HG03060 (cell line): Measurements from ENCODE around the gene UNC13A.
"Not testable (repeated sequence)": the region's sequence is repeated elsewhere in the genome, so short reads cannot be mapped to it uniquely, and the experiment has no call there.

ENCODE experiments used
- ATAC-seq: cut with Tn5 transposase; IDR thresholded peaks from one replicate; pipeline ENCODE4 v1.9.1; 2021; ENCODE audit warnings: low read depth, moderate number of reproducible peaks; ENCODE audit not compliant: unreplicated experiment

UNC13A gene

DNA sequence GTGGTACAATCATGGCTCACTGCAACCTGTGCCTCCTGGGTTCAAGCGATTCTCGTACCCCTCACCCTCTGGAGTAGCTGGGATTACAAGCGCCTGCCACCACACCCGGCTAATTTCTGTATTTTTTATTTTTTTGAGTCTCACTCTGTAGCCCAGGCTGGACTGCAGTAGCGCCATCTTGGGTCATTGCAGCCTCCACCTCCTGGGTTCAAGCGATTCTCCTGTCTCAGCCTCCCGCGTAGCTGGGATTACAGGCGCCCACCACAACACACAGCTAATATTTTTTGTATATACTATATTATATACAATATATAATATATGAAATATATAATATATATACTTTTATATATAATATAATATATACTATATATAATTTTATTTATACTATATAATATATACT lies 80.2 kb downstream of the UNC13A start:
- ATAC-seq: no peak

DNA sequence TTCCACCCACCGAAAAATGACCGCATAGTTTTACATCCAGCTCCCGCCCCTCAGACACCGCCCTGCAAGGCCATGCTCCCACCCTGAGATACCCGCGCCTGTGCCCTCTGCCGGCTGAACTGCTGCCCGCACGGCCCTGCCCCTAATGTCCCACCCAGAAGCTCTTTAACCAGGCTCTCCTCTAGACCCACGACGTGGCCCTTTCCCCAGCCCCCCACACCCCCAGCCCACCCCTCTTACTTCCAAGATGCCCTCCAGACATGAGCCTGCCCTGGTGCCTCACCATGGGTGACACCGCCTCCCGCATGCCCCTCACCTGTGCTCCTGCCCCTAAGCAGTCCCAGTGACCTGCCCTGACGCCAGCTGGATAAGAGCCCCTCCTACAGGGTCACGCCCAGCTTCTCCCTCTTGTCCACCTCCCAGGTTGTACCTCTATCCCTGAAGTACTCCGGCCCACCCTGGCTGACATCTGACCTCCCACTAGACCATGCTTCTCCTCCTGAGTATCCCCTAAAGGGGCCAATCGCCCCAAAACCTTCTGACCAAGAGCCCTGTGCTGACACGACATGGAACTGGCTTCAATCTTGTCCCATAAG lies 81.5 kb downstream of the UNC13A start:
- no peak for ATAC-seq

DNA sequence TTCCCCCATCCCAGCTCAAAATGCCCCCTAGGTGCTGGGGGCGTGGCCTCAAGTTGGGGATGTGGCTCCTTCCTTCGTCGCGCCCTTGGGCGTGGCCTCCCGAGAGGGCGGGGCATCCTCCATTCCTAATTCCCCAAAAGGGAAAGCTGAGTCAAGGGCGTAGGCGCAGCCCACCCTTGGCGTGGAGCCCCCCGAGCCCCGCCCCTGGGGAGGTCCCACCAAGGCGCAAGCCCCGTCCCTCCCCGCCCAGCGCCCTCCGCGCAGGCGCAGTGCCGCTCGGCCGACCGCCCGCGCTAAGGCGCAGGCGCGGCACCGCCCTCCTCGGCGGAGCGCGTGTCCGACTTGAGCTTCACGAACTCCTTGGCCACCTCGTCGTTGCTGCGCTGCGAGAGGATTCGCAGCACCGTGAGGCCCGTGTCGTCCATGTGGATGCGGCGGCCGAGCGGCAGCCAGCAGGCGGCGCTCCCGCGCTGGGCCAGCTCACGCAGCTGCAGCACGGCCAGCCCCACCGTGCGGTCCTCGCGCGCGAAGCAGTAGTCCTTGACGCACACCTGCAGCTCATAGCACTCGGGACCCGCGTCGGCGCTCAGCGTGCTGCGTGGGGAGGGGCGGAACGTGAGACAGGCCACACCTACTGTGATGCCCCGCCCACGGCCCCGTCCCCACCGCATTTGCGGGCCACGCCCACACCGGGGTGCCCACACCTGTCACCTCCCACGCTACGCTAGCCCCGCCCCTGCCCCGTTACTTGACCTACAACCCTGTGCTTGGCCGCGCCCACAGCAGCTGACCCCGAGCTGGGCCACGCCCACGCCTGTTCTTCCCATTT lies 82.2 kb downstream of the UNC13A start:
- peak; percentile 54 for ATAC-seq

DNA sequence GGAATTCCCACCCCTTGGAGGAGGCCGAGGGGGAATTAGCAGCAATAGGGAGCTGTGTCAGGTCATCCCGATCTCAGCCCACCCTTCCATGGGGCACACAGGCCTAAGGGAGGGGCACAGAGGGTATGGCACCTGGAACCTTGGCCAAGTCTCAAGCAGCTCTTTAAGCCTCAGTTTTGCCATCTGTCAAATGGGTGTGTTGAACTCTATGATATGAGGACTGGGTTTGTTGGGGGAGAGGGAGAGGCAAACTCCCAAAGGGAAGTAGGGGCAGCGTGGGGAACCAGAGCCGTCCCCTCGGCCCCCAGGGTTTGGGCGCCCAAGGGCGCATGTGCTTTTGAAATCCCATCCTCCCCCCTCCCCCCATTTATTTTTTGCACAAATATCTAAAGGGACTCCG lies 83.0 kb downstream of the UNC13A start:
- no peak for ATAC-seq

DNA sequence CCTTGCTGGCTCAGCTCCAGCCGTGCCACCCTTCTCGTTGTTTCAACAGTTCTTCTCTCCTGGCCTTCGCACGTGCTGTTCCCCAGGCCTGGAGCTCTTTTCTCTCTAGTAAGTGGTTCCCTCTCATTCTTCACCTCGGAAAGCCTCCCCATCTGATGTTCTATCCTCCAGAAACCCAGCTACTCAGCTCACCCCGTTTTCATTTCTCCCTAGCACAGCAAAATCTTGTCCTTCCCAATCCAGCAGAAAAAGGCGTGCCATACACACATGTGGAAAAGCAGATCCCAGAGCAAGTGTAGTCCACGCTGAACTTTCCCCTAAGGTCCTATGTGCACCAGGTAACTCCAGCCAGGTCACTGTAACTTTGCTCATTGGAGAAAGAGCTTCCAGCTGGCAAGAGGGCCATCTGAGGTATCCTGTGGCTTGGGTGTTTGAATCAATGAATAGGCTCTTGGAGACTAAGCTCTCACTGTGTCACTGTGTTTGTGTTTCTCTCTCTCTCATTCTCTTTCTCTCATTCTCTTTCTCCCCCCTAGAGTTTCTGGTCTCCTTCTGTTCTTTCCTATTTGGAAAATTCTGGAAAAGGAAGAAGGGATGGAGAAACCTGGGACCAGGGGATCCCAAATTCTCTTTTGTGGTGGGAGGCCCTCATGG lies 83.7 kb downstream of the UNC13A start:
- no peak for ATAC-seq

DNA sequence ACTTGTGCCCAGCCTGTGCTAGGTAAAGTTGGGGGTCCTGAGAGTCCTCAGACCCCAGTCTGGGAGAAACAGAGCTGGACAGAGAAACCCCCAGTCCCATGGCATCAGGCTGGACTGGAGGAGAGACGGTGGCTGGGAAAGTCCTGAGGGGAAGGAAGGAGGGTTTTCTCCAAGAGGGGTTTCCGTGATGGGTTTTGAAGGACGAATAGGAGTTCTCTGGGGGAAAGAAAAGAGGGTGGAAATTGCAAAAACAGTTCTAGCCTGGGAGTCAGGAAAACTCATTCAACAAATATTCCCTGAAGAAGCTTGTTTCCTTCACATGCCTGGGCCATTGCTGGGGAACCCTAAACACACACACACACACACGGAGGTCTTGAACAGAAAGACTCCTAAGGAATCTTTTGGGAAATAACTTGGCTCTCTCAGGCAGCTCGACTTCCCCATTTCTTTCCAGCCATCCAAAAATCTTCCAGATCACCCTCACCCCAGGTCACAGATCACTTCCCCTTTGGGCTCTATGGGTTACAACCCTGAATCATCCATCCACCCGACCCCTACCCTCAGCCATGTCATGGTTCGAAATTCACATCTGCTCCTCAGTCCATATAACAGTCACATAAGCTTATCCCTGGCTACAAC lies 85.2 kb downstream of the UNC13A start:
- ATAC-seq: no peak

DNA sequence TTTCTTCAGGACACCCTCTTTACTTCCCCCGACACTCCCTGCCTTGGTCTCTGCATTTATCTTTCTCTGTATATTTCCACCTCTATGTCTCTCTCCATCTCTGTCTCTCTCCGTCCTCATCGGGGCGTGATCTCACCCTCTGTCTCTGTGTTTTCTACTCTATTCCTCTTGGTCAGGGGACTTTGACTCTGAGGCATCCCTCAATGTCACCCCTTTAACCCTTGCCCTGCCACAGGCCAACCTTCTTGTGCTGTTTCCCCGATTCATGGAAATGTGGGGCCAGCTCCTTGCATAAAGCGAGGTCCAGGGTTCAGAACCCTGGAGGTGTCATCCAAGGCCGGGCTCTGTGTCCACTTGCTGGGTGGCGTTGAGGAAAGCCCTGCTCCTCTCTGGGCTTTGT lies 85.9 kb downstream of the UNC13A start:
- no peak for ATAC-seq

DNA sequence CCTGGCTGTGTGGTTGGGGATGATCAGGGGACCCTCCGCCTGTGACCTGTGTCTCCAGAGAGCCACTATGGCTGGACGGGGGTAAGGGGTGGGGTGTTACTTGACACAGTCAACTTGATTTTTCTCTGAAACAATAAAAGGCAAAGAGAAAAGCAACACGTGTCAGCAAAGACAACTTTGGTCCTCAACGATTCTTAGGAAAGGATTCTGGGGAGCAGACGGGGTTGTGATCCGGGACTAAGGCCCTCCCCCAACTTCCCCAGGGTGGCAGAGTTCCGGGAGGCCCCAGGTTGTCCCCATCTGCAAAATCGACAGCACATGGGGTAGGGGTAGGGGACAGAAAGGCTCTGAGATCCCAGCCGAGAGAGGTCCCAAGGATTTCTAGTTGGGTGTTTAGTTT lies 86.5 kb downstream of the UNC13A start:
- no peak for ATAC-seq

DNA sequence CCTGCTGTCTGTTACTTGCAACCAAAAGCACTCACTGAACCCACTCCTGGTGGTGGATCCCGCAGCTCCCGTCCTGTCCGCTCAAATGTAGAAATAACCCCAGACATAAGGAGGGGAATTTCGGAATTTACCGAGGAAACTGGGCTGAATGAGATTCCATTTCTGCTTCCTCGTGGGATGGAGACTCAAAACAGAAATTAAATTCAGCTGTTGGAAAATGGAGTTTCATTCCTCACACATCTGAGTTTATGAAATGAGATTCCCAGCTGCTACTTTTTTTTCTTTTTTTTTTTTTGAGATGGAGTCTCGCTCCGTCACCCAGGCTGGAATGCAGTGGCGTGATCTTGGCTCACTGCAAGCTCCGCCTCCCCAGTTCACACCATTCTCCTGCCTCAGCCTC lies 88.4 kb downstream of the UNC13A start:
- ATAC-seq: no peak

DNA sequence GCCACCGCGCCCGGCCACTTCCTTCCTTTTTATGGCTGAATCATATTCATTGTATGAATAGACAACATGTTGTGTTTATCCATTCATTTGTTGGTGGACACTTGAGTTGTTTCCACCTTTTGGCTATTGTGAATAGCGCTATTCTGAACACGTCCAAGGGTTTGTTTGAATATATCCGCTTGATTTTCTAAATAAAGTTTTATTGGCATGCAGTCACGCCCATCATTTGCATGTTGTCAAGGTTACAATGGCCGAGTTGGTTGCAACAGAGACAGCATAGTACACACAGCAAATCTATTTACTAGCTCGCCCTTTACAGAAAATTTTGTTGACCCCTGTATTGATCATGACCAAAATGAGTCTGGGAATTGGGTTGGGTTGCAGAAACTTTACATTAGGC lies 89.2 kb downstream of the UNC13A start:
- ATAC-seq: no peak

DNA sequence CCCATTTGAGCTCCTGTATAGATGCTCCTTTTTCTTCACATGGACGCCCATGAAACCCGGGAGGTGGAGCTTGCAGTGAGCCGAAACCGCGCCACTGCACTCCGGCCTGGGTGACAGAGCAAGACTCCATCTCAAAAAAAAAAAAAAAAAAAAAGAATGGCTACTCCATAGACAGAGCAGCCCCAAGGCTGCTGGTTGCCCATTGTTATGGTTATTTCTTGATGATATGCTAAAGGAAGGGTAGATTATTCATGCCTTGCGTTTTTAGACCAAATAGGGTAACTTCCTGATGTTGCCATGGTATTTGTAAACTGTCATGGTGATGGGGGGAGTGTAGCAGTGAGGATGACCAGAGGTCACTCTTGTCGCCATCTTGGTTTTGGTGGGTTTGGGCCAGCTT lies 90.1 kb downstream of the UNC13A start:
- not testable (repeated sequence) for ATAC-seq

DNA sequence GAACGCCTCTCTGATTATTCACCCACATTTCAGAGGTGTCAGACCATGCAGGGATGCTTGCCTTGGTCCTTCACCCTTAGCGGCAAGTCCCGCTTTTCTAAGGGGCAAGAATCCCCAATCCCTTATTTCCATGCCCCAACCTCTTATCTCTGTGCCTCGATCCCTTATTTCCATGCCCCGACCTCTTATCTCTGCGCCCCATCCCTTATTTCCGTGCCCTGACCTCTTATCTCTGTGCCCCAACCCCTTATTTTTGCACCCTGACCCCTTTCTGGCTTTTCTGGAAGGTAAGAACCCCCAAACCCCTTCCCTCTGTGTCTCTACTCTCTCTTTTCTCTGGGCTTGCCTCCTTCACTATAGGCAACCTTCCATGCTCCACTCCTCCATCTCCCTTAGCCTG lies 93.9 kb downstream of the UNC13A start:
- ATAC-seq: not testable (repeated sequence)

DNA sequence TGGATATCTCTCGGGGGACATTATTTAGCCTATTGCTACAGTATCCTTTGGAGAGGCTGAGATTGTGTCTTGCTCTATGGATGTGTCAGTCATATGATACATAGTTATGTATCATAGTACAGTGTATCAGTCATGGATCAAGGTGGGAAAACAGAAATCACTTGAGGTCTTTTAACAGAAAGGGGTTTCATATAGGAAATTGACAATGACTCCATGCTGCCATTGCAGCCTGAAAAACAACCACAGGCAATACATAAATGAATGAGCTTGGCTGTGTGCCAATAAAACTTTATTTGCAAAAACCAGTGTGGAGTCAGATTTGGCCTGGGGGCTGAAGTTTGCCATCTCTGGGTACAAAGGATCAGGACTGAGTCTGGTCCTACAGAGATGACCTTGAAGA lies 97.3 kb downstream of the UNC13A start:
- no peak for ATAC-seq

DNA sequence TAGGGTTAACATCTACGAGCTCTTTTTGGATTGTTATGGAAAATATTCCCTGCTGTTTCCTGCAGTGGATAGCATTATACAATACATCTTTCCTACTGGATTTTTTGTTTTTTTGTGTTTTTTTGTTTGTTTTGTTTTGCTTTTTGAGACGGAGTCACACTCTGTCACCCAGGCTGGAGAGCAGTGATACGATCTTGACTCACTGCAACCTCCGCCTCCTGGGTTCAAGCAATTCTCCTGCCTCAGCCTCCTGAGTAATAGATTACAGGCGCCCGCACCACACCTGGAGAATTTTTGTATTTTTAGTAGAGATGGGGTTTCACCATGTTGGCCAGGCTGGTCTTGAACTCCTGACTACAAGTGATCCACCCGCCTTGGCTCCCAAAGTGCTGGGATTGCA lies 102.8 kb downstream of the UNC13A start:
- ATAC-seq: not testable (repeated sequence)

DNA sequence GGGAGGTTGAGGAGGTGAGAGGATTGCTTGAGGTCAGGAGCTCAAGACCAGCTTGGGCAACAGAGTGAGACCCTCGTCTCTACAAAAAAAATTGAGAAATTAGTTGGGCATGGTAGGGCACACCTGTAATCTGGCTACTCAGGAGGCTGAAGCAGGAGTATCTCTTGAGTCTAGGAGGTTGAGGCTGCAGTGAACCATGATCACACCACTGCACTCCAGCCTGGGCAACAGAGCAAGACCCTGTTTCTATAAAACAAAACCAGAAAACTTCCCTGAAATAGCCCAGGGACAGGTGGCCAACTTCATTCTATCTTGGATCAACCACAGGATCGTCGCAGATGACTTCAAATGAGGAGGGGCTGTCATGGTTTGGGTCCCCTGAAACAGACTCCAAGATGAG lies 104.0 kb downstream of the UNC13A start:
- no peak for ATAC-seq

DNA sequence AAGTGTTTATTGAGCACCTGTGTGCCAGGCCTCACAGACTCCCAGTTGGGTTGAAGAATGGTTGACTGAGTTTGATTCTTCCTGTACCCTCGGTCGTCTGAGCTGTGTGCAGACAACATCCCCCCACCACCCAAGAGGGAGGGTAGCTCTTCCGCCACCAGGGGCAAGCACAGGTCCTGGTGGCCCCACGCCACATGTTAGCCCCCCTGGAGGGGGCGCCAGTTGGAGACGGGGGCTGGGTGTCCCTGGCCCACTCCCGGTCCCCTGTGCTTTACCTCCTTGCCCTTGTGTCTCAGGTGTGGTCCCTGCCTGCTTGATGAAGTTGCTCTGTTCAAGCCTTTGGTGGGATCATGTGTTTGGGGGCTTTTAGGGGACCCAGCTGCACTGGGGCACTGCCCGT lies 105.5 kb downstream of the UNC13A start:
- no peak for ATAC-seq

DNA sequence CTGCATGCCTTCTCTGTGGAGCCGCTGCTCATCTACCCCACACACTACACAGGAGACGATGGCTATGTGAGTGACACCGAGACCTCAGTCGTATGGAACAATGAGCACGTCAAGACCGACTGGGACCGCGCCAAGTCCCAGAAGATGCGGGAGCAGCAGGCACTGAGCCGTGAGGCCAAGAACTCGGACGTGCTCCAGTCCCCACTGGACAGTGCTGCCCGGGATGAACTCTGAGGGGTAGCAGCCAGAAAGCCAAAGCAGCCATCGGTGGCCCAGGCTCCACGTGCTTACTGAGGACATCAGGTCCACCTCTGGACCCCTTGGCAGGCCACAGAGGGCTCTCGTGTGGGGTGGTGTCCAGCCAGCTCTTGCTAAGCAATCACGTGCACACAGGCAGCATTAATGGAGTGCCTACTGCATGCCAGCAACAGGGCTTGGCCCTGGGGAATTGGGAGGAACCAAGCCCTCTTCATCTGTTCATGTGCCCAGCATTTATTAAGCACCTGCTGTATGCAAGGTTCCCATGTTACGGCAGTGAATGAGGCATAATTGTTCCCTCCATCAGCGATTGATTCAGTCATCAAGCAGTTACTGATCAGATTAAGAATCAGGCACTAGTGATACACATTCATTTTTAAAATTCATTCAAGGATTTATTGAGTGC lies 106.8 kb downstream of the UNC13A start:
- no peak for ATAC-seq

DNA sequence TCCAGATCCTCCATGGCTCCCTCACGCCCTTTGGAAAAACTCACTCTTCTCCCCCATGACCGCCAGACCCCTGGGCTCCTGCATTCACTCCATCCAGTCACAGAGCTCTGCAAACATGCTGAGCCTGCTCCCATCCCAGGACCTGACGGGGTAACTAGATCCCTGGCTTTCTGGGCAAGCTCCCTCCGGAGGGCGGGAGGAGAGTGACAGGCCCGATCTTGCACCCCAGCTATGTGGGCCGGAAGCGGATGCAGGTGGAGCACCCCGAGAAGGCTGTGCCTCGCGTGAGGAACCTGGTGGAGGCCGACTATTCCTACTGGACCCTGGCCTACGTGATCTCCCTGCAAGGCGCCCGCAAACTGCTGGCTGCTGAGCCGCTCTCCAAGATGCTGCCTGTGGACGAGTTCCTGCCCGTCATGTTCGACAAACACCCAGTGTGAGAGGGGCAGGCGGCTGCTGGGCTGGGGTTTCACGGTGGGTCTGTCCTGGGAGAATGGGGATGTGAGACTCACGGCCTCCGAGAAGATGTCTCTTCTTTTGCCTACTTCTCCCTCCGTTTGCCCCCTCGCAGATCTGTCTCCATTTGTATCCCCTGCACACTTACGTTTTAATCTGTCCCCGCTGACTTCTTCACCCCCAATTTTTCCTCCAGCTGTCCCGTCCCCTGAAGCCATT lies 107.5 kb downstream of the UNC13A start:
- ATAC-seq: no peak

DNA sequence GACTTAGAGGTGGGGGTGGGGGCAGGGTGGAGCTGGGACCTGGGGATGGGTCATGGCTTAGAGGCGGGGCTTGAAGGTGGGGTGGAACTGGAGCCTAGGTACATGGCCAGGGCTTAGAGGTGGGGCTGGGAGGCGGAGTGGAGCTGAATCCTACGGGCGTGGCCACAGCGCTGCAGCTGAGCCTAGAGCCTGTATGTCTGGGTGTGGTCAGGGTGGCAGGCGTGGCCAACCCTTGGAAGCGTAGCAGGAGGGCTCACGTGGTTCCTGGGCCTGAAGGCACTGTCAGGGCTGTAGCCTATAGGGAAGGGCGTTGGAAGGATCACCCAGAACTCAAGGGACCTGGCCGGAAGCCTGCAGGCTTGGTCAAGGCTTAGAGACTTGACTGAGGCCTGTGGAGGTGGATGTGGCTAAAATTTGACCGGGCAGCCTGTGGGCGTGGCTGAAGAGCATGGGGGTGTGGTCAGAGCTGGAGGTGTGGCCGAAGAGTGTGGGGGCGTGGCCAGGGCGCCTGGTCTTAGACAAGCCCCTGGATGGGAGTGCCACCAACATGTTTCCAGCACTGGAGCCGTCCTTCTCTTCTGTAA lies 108.4 kb downstream of the UNC13A start:
- no peak for ATAC-seq
